Measurements from ENCODE around the gene COBL. TPM values are rescaled to one million over a fixed set of nuclear protein-coding genes. Genes with fewer than 3 reads are reported as not detected.

Gene COBL
- total RNA-seq, 2 donors from 2014 or later: 27.5 to 28.3 TPM

GRCh38 chr7:51304729-51305128, 11.9 kb downstream of the COBL start:
- peak; percentile 54 for DNase-seq
- Histone ChIP-seq H3K9me3 (ENCODE audit: control insufficient read depth, low read length) (no peaks in the 10 kb centered on the region), H3K4me1 (ENCODE audit: control insufficient read depth, insufficient read depth, low read length) (peaks cover 11% of the 10 kb centered on the region), H3K36me3 (ENCODE audit: control insufficient read depth, insufficient read depth, low read length) (no peaks in the 10 kb centered on the region), H3K27ac (ENCODE audit: low read depth, low read length) (no peak overlapping the region), H3K27me3 (ENCODE audit: control insufficient read depth, insufficient read depth, low read length, poor library complexity, severe bottlenecking) (no peaks in the 10 kb centered on the region), H3K9ac (ENCODE audit: extremely low read depth, low read length, poor library complexity, severe bottlenecking) (no peak overlapping the region), H3K4me3 (ENCODE audit: low read length) (no peak overlapping the region)
- no peaks in the 10 kb centered on the region for H3K9me3 Mint-ChIP-seq
- WGBS, 2 experiments (ENCODE audit: insufficient coverage in 1 of 2, insufficient read length in 1 of 2): 76 to 87% methylated on average over 3 to 6 of the region's 6 CpGs
- no peak overlapping the region for H3K4me3 Mint-ChIP-seq
- no peaks in the 10 kb centered on the region for H3K36me3 Mint-ChIP-seq (ENCODE audit: low read depth)
- H3K27me3 Mint-ChIP-seq (ENCODE audit: insufficient read depth): peaks cover 46% of the 10 kb centered on the region
- no peak overlapping the region for H3K27ac Mint-ChIP-seq
- no peak for TF ChIP-seq CTCF (conservative IDR thresholded peaks at IDR 0.05)
- peaks cover 44% of the 10 kb centered on the region for H3K4me1 Mint-ChIP-seq

DNA sequence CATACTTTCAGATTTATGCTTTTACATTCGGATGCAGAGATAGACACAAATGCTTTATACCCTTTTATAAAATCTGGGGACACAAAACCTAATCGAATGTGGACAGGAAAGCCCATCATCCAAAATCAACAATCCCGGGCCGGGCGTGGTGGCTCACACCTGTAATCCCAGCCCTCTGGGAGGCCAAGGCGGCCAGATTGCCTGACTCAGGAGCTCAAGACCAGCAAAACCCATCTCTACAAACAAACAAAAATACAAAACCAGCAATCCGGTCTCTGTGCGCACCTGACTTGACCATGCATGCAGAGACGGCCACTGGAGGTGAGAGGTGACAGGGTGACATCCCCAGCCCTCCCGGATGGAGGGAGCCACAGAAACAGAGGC, 13.5 kb downstream of the COBL start:
- Mint-ChIP-seq H3K4me1 (peaks cover 28% of the 10 kb centered on the region), H3K9me3 (no peaks in the 10 kb centered on the region), H3K4me3 (no peak overlapping the region), H3K36me3 (ENCODE audit: low read depth) (no peaks in the 10 kb centered on the region), H3K27me3 (ENCODE audit: insufficient read depth) (peaks cover 53% of the 10 kb centered on the region), H3K27ac (no peak overlapping the region)
- Histone ChIP-seq H3K36me3 (ENCODE audit: control insufficient read depth, insufficient read depth, low read length) (no peaks in the 10 kb centered on the region), H3K27me3 (ENCODE audit: control insufficient read depth, insufficient read depth, low read length, poor library complexity, severe bottlenecking) (no peaks in the 10 kb centered on the region), H3K4me3 (ENCODE audit: low read length) (no peak overlapping the region), H3K27ac (ENCODE audit: low read depth, low read length) (no peak overlapping the region), H3K9me3 (ENCODE audit: control insufficient read depth, low read length) (no peaks in the 10 kb centered on the region), H3K4me1 (ENCODE audit: control insufficient read depth, insufficient read depth, low read length) (no peaks in the 10 kb centered on the region), H3K9ac (ENCODE audit: extremely low read depth, low read length, poor library complexity, severe bottlenecking) (no peak overlapping the region)
- 88 to 98% methylated on average over 7 to 10 of the region's 10 CpGs for WGBS, 2 experiments (ENCODE audit: insufficient coverage in 1 of 2, insufficient read length in 1 of 2)
- no peak for TF ChIP-seq CTCF (conservative IDR thresholded peaks at IDR 0.05)
- no peak for DNase-seq

GRCh38 chr7:51301806-51302205, 14.8 kb downstream of the COBL start:
- H3K36me3 Mint-ChIP-seq (ENCODE audit: low read depth): no peaks in the 10 kb centered on the region
- no peaks in the 10 kb centered on the region for H3K4me1 ChIP-seq (ENCODE audit: control insufficient read depth, insufficient read depth, low read length)
- H3K27ac ChIP-seq (ENCODE audit: low read depth, low read length): no peak overlapping the region
- peak; percentile 42 for DNase-seq
- H3K27me3 Mint-ChIP-seq (ENCODE audit: insufficient read depth): peaks cover 53% of the 10 kb centered on the region
- H3K4me1 Mint-ChIP-seq: peaks cover 21% of the 10 kb centered on the region
- TF ChIP-seq CTCF (conservative IDR thresholded peaks at IDR 0.05): no peak
- H3K4me3 Mint-ChIP-seq: no peak overlapping the region
- no peaks in the 10 kb centered on the region for H3K9me3 Mint-ChIP-seq
- WGBS, 2 experiments (ENCODE audit: insufficient coverage in 1 of 2, insufficient read length in 1 of 2): 94 to 100% methylated on average over 2 to 4 of the region's 4 CpGs
- H3K9ac ChIP-seq (ENCODE audit: extremely low read depth, low read length, poor library complexity, severe bottlenecking): no peak overlapping the region
- H3K27me3 ChIP-seq (ENCODE audit: control insufficient read depth, insufficient read depth, low read length, poor library complexity, severe bottlenecking): no peaks in the 10 kb centered on the region
- no peak overlapping the region for H3K4me3 ChIP-seq (ENCODE audit: low read length)
- no peaks in the 10 kb centered on the region for H3K9me3 ChIP-seq (ENCODE audit: control insufficient read depth, low read length)
- no peak overlapping the region for H3K27ac Mint-ChIP-seq
- no peaks in the 10 kb centered on the region for H3K36me3 ChIP-seq (ENCODE audit: control insufficient read depth, insufficient read depth, low read length)
